Panc1 (cell line): ENCODE data around the gene DPYD.

ENCODE experiments used
- POLR2AphosphoS5 ChIP-seq: IDR thresholded peaks from 2 replicates; pipeline ENCODE4 v1.6.1; 2012; ENCODE audit warnings: mild to moderate bottlenecking, low read depth, low read length, moderate library complexity
- TCF7L2 ChIP-seq: IDR thresholded peaks from 2 replicates; pipeline ENCODE4 v1.6.1; 2011; ENCODE audit warnings: mild to moderate bottlenecking, low read depth, low read length, inconsistent platforms
- TF ChIP-seq, protein P1 (sequence below): fragments of 450-650 bp; IDR thresholded peaks from 2 replicates; pipeline ENCODE4 v1.5.1; 2017; ENCODE audit warnings: mild to moderate bottlenecking
- TF ChIP-seq, protein P2 (sequence below), 2 experiments: IDR thresholded peaks; 2 replicates each; pipeline ENCODE4 v1.6.1; 2011 to 2012; ENCODE audit warnings: low read depth in 2 of 2, control low read depth in 1 of 2, low read length in 1 of 2, mild to moderate bottlenecking in 1 of 2, moderate library complexity in 1 of 2; ENCODE audit not compliant: insufficient read depth in 1 of 2

DNA sequence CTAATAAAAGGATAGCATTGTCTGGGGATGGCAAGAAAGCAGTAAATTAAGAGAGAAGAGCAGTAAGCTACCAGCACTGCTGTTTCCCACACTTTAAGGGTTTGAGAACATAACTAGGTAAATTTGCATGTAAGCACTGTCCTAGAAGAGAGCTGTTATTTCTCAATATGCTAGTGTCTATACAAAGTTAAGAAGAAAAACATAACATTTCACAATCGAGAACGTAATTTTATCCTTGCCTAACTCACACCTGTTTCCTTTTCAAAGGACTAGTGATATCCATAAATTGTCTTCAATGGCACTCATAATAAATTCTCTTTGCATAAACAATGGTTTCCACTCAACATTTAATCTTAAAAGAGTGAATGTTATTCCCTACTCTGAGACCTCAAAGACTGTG lies 623.2 kb downstream of the DPYD start:
- TF ChIP-seq, protein P1, sequence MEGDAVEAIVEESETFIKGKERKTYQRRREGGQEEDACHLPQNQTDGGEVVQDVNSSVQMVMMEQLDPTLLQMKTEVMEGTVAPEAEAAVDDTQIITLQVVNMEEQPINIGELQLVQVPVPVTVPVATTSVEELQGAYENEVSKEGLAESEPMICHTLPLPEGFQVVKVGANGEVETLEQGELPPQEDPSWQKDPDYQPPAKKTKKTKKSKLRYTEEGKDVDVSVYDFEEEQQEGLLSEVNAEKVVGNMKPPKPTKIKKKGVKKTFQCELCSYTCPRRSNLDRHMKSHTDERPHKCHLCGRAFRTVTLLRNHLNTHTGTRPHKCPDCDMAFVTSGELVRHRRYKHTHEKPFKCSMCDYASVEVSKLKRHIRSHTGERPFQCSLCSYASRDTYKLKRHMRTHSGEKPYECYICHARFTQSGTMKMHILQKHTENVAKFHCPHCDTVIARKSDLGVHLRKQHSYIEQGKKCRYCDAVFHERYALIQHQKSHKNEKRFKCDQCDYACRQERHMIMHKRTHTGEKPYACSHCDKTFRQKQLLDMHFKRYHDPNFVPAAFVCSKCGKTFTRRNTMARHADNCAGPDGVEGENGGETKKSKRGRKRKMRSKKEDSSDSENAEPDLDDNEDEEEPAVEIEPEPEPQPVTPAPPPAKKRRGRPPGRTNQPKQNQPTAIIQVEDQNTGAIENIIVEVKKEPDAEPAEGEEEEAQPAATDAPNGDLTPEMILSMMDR: no peak
- TF ChIP-seq, protein P2, sequence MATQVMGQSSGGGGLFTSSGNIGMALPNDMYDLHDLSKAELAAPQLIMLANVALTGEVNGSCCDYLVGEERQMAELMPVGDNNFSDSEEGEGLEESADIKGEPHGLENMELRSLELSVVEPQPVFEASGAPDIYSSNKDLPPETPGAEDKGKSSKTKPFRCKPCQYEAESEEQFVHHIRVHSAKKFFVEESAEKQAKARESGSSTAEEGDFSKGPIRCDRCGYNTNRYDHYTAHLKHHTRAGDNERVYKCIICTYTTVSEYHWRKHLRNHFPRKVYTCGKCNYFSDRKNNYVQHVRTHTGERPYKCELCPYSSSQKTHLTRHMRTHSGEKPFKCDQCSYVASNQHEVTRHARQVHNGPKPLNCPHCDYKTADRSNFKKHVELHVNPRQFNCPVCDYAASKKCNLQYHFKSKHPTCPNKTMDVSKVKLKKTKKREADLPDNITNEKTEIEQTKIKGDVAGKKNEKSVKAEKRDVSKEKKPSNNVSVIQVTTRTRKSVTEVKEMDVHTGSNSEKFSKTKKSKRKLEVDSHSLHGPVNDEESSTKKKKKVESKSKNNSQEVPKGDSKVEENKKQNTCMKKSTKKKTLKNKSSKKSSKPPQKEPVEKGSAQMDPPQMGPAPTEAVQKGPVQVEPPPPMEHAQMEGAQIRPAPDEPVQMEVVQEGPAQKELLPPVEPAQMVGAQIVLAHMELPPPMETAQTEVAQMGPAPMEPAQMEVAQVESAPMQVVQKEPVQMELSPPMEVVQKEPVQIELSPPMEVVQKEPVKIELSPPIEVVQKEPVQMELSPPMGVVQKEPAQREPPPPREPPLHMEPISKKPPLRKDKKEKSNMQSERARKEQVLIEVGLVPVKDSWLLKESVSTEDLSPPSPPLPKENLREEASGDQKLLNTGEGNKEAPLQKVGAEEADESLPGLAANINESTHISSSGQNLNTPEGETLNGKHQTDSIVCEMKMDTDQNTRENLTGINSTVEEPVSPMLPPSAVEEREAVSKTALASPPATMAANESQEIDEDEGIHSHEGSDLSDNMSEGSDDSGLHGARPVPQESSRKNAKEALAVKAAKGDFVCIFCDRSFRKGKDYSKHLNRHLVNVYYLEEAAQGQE (IDR thresholded peaks at IDR 0.05; ENCODE audit: insufficient read depth in 1 of 2, low read depth in 2 of 2, low read length in 1 of 2): no peak
- TF ChIP-seq POLR2AphosphoS5: no peak
- TF ChIP-seq TCF7L2: no peak
